A549 (cell line): ENCODE results near the gene RAB13. TPM values are rescaled to one million over a fixed set of nuclear protein-coding genes. Genes with fewer than 3 reads are reported as not detected.
A peak's percentile ranks its signal among the peaks of the same experiment; 100 is the strongest.

Experiments used
- BCL3 ChIP-seq: fragments of >200 bp; sonication (Bioruptor Twin); formaldehyde crosslinking; IDR thresholded peaks from 3 replicates; pipeline ENCODE4 v1.6.1; 2016
- BHLHE40 ChIP-seq: IDR thresholded peaks from 2 replicates; pipeline ENCODE4 v1.6.1; 2012; ENCODE audit warnings: low read depth, low read length, inconsistent platforms
- CBX8 ChIP-seq: fragments of 200-600 bp; sonication (generic); IDR thresholded peaks from 2 replicates; pipeline ENCODE4 v1.6.1; 2016
- CHD2 ChIP-seq: fragments of 150-350 bp; IDR thresholded peaks from 2 replicates; pipeline ENCODE4 v1.6.1; 2014; ENCODE audit warnings: low read length; ENCODE audit not compliant: partially characterized antibody
- CHD4 ChIP-seq: fragments of 200-600 bp; sonication (generic); IDR thresholded peaks from 2 replicates; pipeline ENCODE4 v1.6.1; 2016; ENCODE audit warnings: antibody characterized with exemption, mild to moderate bottlenecking, borderline replicate concordance
- CTCF ChIP-seq: fragments of >200 bp; sonication (Bioruptor Twin); formaldehyde crosslinking; IDR thresholded peaks from 3 replicates; pipeline ENCODE4 v1.5.1; 2016
- E2F6 ChIP-seq: IDR thresholded peaks from 2 replicates; pipeline ENCODE4 v1.6.1; 2012; ENCODE audit warnings: low read depth, borderline replicate concordance
- EHF ChIP-seq: fragments of 250-450 bp; sonication (Bioruptor Pico); IDR thresholded peaks from 2 replicates; pipeline ENCODE4 v1.5.0; 2020; ENCODE audit warnings: mild to moderate bottlenecking
- EHMT2 ChIP-seq: fragments of 200-600 bp; sonication (generic); IDR thresholded peaks from 2 replicates; pipeline ENCODE4 v1.6.1; 2016; ENCODE audit warnings: antibody characterized with exemption, low read depth, mild to moderate bottlenecking, moderate library complexity
- ELK1 ChIP-seq: fragments of 150-350 bp; IDR thresholded peaks from 2 replicates; pipeline ENCODE4 v1.6.1; 2014; ENCODE audit warnings: low read depth, mild to moderate bottlenecking, low read length
- FOSB ChIP-seq: fragments of 250-450 bp; sonication (Bioruptor Pico); IDR thresholded peaks from 2 replicates; pipeline ENCODE4 v1.5.0; 2020; ENCODE audit warnings: mild to moderate bottlenecking, moderate library complexity
- HDAC2 ChIP-seq: fragments of 200-600 bp; sonication (generic); IDR thresholded peaks from 2 replicates; pipeline ENCODE4 v1.6.1; 2016
- HOXA7 ChIP-seq: fragments of 250-450 bp; sonication (Bioruptor Pico); IDR thresholded peaks from 2 replicates; pipeline ENCODE4 v1.5.0; 2020; ENCODE audit warnings: mild to moderate bottlenecking, moderate library complexity
- HOXB5 ChIP-seq: fragments of 250-450 bp; sonication (Bioruptor Pico); IDR thresholded peaks from 2 replicates; pipeline ENCODE4 v1.5.0; 2020; ENCODE audit warnings: mild to moderate bottlenecking, moderate library complexity
- JUN ChIP-seq, 2 experiments: fragments of >200 bp; sonication (Bioruptor Twin); formaldehyde crosslinking; IDR thresholded peaks; 2 replicates in 1 of 2; 3 replicates in 1 of 2; pipeline ENCODE4 v1.6.1; 2016 to 2017
- JUNB ChIP-seq: fragments of >200 bp; sonication (Bioruptor Twin); formaldehyde crosslinking; IDR thresholded peaks from 2 replicates; pipeline ENCODE4 v1.6.1; 2016
- KDM1A ChIP-seq: fragments of 200-600 bp; sonication (generic); IDR thresholded peaks from 2 replicates; pipeline ENCODE4 v1.6.1; 2016; ENCODE audit warnings: low read depth, mild to moderate bottlenecking
- KDM5A ChIP-seq: fragments of 200-600 bp; sonication (generic); IDR thresholded peaks from 2 replicates; pipeline ENCODE4 v1.6.1; 2016; ENCODE audit warnings: antibody characterized with exemption, mild to moderate bottlenecking
- MAZ ChIP-seq: fragments of 150-350 bp; IDR thresholded peaks from 2 replicates; pipeline ENCODE4 v1.6.1; 2014; ENCODE audit warnings: antibody characterized with exemption, low read depth, low read length, borderline replicate concordance
- NFE2L2 ChIP-seq: fragments of 150-350 bp; conservative IDR thresholded peaks from 2 replicates; pipeline ENCODE4 v1.6.1; 2014; ENCODE audit warnings: low read length
- NPAS2 ChIP-seq: fragments of 250-450 bp; sonication (Bioruptor Pico); IDR thresholded peaks from 2 replicates; pipeline ENCODE4 v1.8.0; 2022; ENCODE audit warnings: mild to moderate bottlenecking, moderate library complexity, borderline replicate concordance
- NR3C1 ChIP-seq: fragments of >200 bp; sonication (Bioruptor Twin); formaldehyde crosslinking; IDR thresholded peaks from 3 replicates; pipeline ENCODE4 v1.6.1; 2017
- PBX3 ChIP-seq: IDR thresholded peaks from 2 replicates; pipeline ENCODE4 v1.6.1; 2012
- PHF8 ChIP-seq: fragments of 200-600 bp; sonication (generic); IDR thresholded peaks from 2 replicates; pipeline ENCODE4 v1.6.1; 2016; ENCODE audit warnings: low read depth, mild to moderate bottlenecking, antibody characterized with exemption, moderate library complexity, borderline replicate concordance
- POLR2AphosphoS2 ChIP-seq: conservative IDR thresholded peaks from 2 replicates; pipeline ENCODE4 v1.6.1; 2012; ENCODE audit warnings: low read length, improper control_type of control experiment, inconsistent platforms
- RAD21 ChIP-seq, 2 experiments: fragments of >200 bp in 1 of 2; sonication (Bioruptor Twin) in 1 of 2; formaldehyde crosslinking in 1 of 2; IDR thresholded peaks in 1 of 2; conservative IDR thresholded peaks in 1 of 2; 2 replicates in 1 of 2; 3 replicates in 1 of 2; pipeline ENCODE4 v1.6.1; 2012 to 2018; ENCODE audit warnings: inconsistent platforms in 1 of 2
- RCOR1 ChIP-seq: fragments of 150-350 bp; IDR thresholded peaks from 2 replicates; pipeline ENCODE4 v1.6.1; 2014; ENCODE audit warnings: antibody characterized with exemption, low read length, low read depth
- REST ChIP-seq: fragments of 200-600 bp; sonication (generic); IDR thresholded peaks from 2 replicates; pipeline ENCODE4 v1.6.1; 2016; ENCODE audit warnings: antibody characterized with exemption, mild to moderate bottlenecking, moderate library complexity
- RFX5 ChIP-seq: fragments of 450-650 bp; IDR thresholded peaks from 2 replicates; pipeline ENCODE4 v1.7.1; 2014; ENCODE audit warnings: antibody characterized with exemption, mild to moderate bottlenecking, moderate library complexity
- RNF2 ChIP-seq: fragments of 200-600 bp; sonication (generic); IDR thresholded peaks from 2 replicates; pipeline ENCODE4 v1.6.1; 2016; ENCODE audit warnings: low read depth, mild to moderate bottlenecking, antibody characterized with exemption, moderate library complexity, borderline replicate concordance
- USF2 ChIP-seq: fragments of 450-650 bp; IDR thresholded peaks from 2 replicates; pipeline ENCODE4 v1.6.1; 2014; ENCODE audit warnings: antibody characterized with exemption
- ZSCAN20 ChIP-seq: fragments of 250-450 bp; sonication (Bioruptor Pico); IDR thresholded peaks from 2 replicates; pipeline ENCODE4 v1.8.0; 2022; ENCODE audit warnings: mild to moderate bottlenecking, moderate library complexity
- polyA plus RNA-seq, 4 experiments: library from polyadenylated mRNA; depleted of rRNA in 3 of 4; stranded (reverse); fragments of >200 nt; fragmentation: RNase III in 1 of 4; extraction: RNeasy Plus Mini Kit Qiagen cat#74134 plus additional on column Dnase treatment in 1 of 4; gene quantifications; 2 replicates in 3 of 4; 3 replicates in 1 of 4; pipeline ENCODE4 v1.2.3, GENCODE V29; 2011 to 2017

The RAB13 gene
- polyA plus RNA-seq, 2 of the 4 experiments (the other 2 are of a cell fraction) = 90.9 to 160 TPM

GRCh38 chr1:153990468-153991150, 4.5 kb upstream of the RAB13 start, which contains the start of gene RPS27 (continued):
- TF ChIP-seq NFE2L2 = no peak
- no peak for TF ChIP-seq HDAC2
- TF ChIP-seq E2F6 = no peak
- no peak; the same call in 1 of the 2 replicates for TF ChIP-seq POLR2AphosphoS2
- 0 out of 2 replicates have a peak, but pooled peaks have one; percentile 46 for TF ChIP-seq HOXB5 (CRISPR knock-in tag)
- TF ChIP-seq RNF2 = no peak
- 0 out of 2 replicates have a peak, but pooled peaks have one; percentile 14 for TF ChIP-seq BHLHE40
- TF ChIP-seq CBX8 = no peak
- TF ChIP-seq PHF8 = peak; percentile 99
- TF ChIP-seq ELK1 = no peak
- TF ChIP-seq MAZ = no peak
- TF ChIP-seq JUN (IDR thresholded peaks at IDR 0.05) = peak; percentile 98 to 99
- peak; percentile 58 for TF ChIP-seq REST
- TF ChIP-seq KDM1A = no peak
- no peak for TF ChIP-seq RAD21 (conservative IDR thresholded peaks at IDR 0.05 in 1 of 2, IDR thresholded peaks at IDR 0.05 in 1 of 2)
- TF ChIP-seq USF2 = no peak
- 0 out of 2 replicates have a peak, but pooled peaks have one; percentile 14 for TF ChIP-seq HOXA7
- TF ChIP-seq JUNB = no peak
- no peak for TF ChIP-seq NPAS2
- no peak for TF ChIP-seq CHD4
- no peak for TF ChIP-seq EHF (CRISPR knock-in tag)
- TF ChIP-seq CHD2 = no peak
- TF ChIP-seq FOSB (CRISPR knock-in tag) = no peak
- peak; percentile 99 for TF ChIP-seq BCL3
- TF ChIP-seq RCOR1 = no peak
- TF ChIP-seq PBX3 = no peak
- TF ChIP-seq ZSCAN20 (CRISPR knock-in tag) = no peak
- no peak for TF ChIP-seq RFX5
- no peak; the same call in 1 of the 2 replicates for TF ChIP-seq EHMT2
- no peak for TF ChIP-seq NR3C1
- no peak for TF ChIP-seq CTCF
- 0 out of 2 replicates have a peak, but pooled peaks have one; percentile 33 for TF ChIP-seq KDM5A
